Prostate gland (tissue), 2 donors: Measurements from ENCODE around the gene ADAMTS2.

ENCODE experiments used
- POLR2A ChIP-seq: fragments of 450-650 bp; IDR thresholded peaks from one replicate; pipeline ENCODE4 v1.6.1; 2016; ENCODE audit warnings: antibody characterized with exemption, mild to moderate bottlenecking
- POLR2AphosphoS5 ChIP-seq: sonication (generic); formaldehyde crosslinking; IDR thresholded peaks from one replicate; pipeline ENCODE4 v1.6.1; 2017; ENCODE audit warnings: antibody characterized with exemption
- TF ChIP-seq, protein P1 (sequence below), 4 experiments: fragments of 200-600 bp in 2 of 4; fragments of 450-650 bp in 2 of 4; sonication (generic) in 2 of 4; IDR thresholded peaks; 1 replicate in 3 of 4; 2 replicates in 1 of 4; pipeline ENCODE4 v1.5.1; 2016 to 2019; ENCODE audit warnings: antibody characterized with exemption in 4 of 4, mild to moderate bottlenecking in 2 of 4, moderate library complexity in 2 of 4

DNA sequence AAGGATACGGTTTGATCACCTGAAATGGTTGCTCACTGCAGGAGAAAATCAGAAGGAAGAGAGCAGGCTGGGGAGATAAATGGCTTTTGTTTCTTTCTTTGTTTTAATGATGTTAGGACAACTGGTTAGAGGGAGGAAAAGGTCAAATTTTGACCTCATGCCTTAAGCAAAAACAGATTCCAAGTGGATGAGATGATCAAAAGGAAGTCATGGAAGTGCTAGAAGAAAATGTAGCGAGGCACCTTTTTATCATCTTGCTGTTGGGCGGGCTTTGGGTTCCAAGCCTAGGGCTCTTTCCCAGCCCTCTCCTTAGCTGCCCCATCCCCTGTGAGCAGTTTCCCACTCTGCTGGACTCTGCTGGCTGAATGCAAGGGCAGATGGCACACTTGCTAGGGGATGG, 127.9 kb downstream of the ADAMTS2 start:
- TF ChIP-seq, protein P1, sequence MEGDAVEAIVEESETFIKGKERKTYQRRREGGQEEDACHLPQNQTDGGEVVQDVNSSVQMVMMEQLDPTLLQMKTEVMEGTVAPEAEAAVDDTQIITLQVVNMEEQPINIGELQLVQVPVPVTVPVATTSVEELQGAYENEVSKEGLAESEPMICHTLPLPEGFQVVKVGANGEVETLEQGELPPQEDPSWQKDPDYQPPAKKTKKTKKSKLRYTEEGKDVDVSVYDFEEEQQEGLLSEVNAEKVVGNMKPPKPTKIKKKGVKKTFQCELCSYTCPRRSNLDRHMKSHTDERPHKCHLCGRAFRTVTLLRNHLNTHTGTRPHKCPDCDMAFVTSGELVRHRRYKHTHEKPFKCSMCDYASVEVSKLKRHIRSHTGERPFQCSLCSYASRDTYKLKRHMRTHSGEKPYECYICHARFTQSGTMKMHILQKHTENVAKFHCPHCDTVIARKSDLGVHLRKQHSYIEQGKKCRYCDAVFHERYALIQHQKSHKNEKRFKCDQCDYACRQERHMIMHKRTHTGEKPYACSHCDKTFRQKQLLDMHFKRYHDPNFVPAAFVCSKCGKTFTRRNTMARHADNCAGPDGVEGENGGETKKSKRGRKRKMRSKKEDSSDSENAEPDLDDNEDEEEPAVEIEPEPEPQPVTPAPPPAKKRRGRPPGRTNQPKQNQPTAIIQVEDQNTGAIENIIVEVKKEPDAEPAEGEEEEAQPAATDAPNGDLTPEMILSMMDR (IDR thresholded peaks at IDR 0.05), result no peak
- TF ChIP-seq POLR2A, result no peak
- TF ChIP-seq POLR2AphosphoS5, result no peak
